ENCODE data around the gene MAOB. TPM values are rescaled to one million over a fixed set of nuclear protein-coding genes. Genes with fewer than 3 reads are reported as not detected.
A peak's percentile ranks its signal among the peaks of the same experiment; 100 is the strongest.

MAOB gene
- total and polyA plus RNA-seq, 5 donors from 2014 or later: 0.13 TPM; not detected in 4

GRCh38 chrX:43747476-43747875 is 134.8 kb downstream of the MAOB start:
- ATAC-seq (ENCODE audit: low read depth in 2 of 2) (no peak), DNase-seq (no peak)
- no peaks in the 10 kb centered on the region for H3K36me3 Mint-ChIP-seq
- no peak overlapping the region for H3K27ac Mint-ChIP-seq
- Histone ChIP-seq H3K27me3 (ENCODE audit: control insufficient read depth, insufficient read depth, low read length) (no peaks in the 10 kb centered on the region), H3K9me3 (ENCODE audit: control insufficient read depth in 2 of 2, low read length in 2 of 2) (no peaks in the 10 kb centered on the region), H3K4me3 (ENCODE audit: low read depth, low read length) (no peak overlapping the region), H3K36me3 (ENCODE audit: control insufficient read depth, insufficient read depth, low read length) (no peaks in the 10 kb centered on the region), H3K27ac (ENCODE audit: insufficient read depth, low read length, poor library complexity, severe bottlenecking) (no peak overlapping the region), H3K4me1 (ENCODE audit: control insufficient read depth, insufficient read depth, low read length, poor library complexity, severe bottlenecking) (no peaks in the 10 kb centered on the region)
- peaks cover 4% of the 10 kb centered on the region for H3K27me3 Mint-ChIP-seq
- no peaks in the 10 kb centered on the region for H3K9me3 Mint-ChIP-seq
- peaks cover 0 to 9% (median 0%) of the 10 kb centered on the region in 4 donors for H3K4me1 Mint-ChIP-seq
- no peak overlapping the region for H3K4me3 Mint-ChIP-seq

DNA sequence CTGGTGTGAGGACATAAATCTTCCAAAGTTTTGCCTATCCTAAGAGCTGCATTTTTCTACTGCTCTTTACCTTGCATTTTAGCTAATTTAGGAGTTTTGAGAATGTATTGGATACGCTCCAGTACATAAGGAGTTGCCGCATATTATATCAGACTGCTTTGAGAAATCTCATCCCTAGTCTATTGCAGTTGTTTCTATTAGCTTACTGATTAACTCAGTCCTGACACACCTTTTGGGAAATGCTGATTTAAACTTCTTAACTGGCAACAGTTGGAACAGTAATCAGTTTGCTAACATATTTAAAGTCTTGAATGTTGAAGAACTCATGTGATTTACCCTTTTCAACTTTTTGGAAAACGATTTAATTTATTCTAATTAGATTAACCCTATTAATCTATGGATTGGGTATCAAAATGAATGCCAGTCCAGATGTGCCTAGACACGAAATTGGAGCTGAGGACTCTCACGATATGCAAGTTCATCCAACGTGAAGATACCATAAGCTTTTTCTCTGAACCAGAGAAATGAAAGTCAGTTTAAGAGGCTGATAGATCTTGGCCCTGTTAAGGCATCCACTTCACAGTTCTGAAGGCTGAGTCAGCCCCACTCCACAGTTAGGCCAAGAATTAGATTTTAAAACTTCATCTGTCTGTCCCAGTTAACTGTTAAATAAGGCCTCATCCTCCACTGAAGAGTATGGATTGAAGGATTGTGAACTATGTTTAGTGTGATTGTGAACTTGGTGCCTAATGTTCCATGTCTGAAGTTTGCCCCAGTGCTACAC is 136.1 kb downstream of the MAOB start:
- DNase-seq (no peak), ATAC-seq (ENCODE audit: low read depth in 2 of 2) (no peak)
- Mint-ChIP-seq H3K4me3 (no peak overlapping the region), H3K27ac (no peak overlapping the region), H3K27me3 (peaks cover 4% of the 10 kb centered on the region), H3K36me3 (no peaks in the 10 kb centered on the region), H3K4me1 (peaks cover 0 to 9% (median 0%) of the 10 kb centered on the region in 4 donors), H3K9me3 (no peaks in the 10 kb centered on the region)
- Histone ChIP-seq H3K9me3 (ENCODE audit: control insufficient read depth in 2 of 2, low read length in 2 of 2) (no peaks in the 10 kb centered on the region), H3K4me1 (ENCODE audit: control insufficient read depth, insufficient read depth, low read length, poor library complexity, severe bottlenecking) (no peaks in the 10 kb centered on the region), H3K27me3 (ENCODE audit: control insufficient read depth, insufficient read depth, low read length) (no peaks in the 10 kb centered on the region), H3K4me3 (ENCODE audit: low read depth, low read length) (no peak overlapping the region), H3K27ac (ENCODE audit: insufficient read depth, low read length, poor library complexity, severe bottlenecking) (no peak overlapping the region), H3K36me3 (ENCODE audit: control insufficient read depth, insufficient read depth, low read length) (no peaks in the 10 kb centered on the region)

GRCh38 chrX:43744284-43744683 is 138.0 kb downstream of the MAOB start:
- Histone ChIP-seq H3K36me3 (ENCODE audit: control insufficient read depth, insufficient read depth, low read length) (no peaks in the 10 kb centered on the region), H3K27ac (ENCODE audit: insufficient read depth, low read length, poor library complexity, severe bottlenecking) (no peak overlapping the region), H3K4me1 (ENCODE audit: control insufficient read depth, insufficient read depth, low read length, poor library complexity, severe bottlenecking) (no peaks in the 10 kb centered on the region), H3K4me3 (ENCODE audit: low read depth, low read length) (no peak overlapping the region), H3K27me3 (ENCODE audit: control insufficient read depth, insufficient read depth, low read length) (no peaks in the 10 kb centered on the region), H3K9me3 (ENCODE audit: control insufficient read depth in 2 of 2, low read length in 2 of 2) (no peaks in the 10 kb centered on the region)
- peaks cover 7% of the 10 kb centered on the region for H3K27me3 Mint-ChIP-seq
- H3K4me1 Mint-ChIP-seq: no peaks in the 10 kb centered on the region
- H3K27ac Mint-ChIP-seq: no peak overlapping the region
- no peaks in the 10 kb centered on the region for H3K36me3 Mint-ChIP-seq
- no peaks in the 10 kb centered on the region for H3K9me3 Mint-ChIP-seq
- DNase-seq (no peak), ATAC-seq (ENCODE audit: low read depth in 2 of 2) (no peak)
- H3K4me3 Mint-ChIP-seq: no peak overlapping the region

DNA sequence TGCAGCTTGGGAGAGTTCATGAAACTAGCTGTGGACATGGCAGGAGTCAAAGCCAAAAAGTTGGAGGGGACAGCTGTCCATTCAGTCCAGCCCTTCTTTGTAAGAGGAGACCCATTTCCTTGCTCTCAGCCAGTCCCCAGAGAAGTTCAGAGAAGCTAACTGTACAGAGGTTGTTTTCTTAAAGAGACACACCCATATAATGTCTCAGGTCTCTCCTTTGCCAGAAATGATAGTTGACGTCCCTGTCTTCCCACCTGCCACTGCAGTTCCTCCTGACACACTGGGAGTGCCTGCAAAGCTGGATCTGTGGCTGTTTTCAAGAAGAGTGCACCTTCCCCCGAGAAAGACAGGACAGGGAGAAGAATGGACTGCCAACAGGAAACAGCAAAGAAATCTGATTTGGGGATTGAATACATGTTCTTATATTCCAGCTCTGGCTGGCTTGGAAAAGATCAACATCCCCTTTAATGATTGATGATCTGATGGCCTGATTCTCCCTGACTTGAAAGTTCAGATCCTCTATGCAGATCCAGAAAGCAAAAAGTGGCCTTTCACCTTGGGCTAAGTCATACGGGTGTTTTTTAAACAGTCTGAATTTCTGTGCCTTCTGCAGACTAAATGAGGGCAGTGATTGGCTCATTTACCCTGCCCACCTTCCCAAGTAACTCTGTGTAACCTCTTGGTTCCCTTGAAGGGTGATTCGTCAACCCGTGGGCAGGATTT is 139.0 kb downstream of the MAOB start:
- Histone ChIP-seq H3K27ac (ENCODE audit: insufficient read depth, low read length, poor library complexity, severe bottlenecking) (no peak overlapping the region), H3K27me3 (ENCODE audit: control insufficient read depth, insufficient read depth, low read length) (no peaks in the 10 kb centered on the region), H3K9me3 (ENCODE audit: control insufficient read depth in 2 of 2, low read length in 2 of 2) (no peaks in the 10 kb centered on the region), H3K36me3 (ENCODE audit: control insufficient read depth, insufficient read depth, low read length) (no peaks in the 10 kb centered on the region), H3K4me3 (ENCODE audit: low read depth, low read length) (no peak overlapping the region), H3K4me1 (ENCODE audit: control insufficient read depth, insufficient read depth, low read length, poor library complexity, severe bottlenecking) (no peaks in the 10 kb centered on the region)
- no peak for ATAC-seq (ENCODE audit: low read depth in 2 of 2)
- H3K4me1 Mint-ChIP-seq: no peaks in the 10 kb centered on the region
- H3K4me3 Mint-ChIP-seq: no peak overlapping the region
- no peak for DNase-seq
- H3K9me3 Mint-ChIP-seq: no peaks in the 10 kb centered on the region
- peak overlapping the region in 1 of 3 donors; percentile 27 for H3K27ac Mint-ChIP-seq
- H3K27me3 Mint-ChIP-seq: peaks cover 7% of the 10 kb centered on the region
- H3K36me3 Mint-ChIP-seq: no peaks in the 10 kb centered on the region

GRCh38 chrX:43741843-43742573 is 140.2 kb downstream of the MAOB start:
- Mint-ChIP-seq H3K36me3 (no peaks in the 10 kb centered on the region), H3K9me3 (no peaks in the 10 kb centered on the region), H3K27me3 (peaks cover 7% of the 10 kb centered on the region), H3K4me3 (no peak overlapping the region), H3K27ac (no peak overlapping the region), H3K4me1 (no peaks in the 10 kb centered on the region)
- Histone ChIP-seq H3K4me1 (ENCODE audit: control insufficient read depth, insufficient read depth, low read length, poor library complexity, severe bottlenecking) (no peaks in the 10 kb centered on the region), H3K36me3 (ENCODE audit: control insufficient read depth, insufficient read depth, low read length) (no peaks in the 10 kb centered on the region), H3K4me3 (ENCODE audit: low read depth, low read length) (no peak overlapping the region), H3K27ac (ENCODE audit: insufficient read depth, low read length, poor library complexity, severe bottlenecking) (no peak overlapping the region), H3K27me3 (ENCODE audit: control insufficient read depth, insufficient read depth, low read length) (no peaks in the 10 kb centered on the region), H3K9me3 (ENCODE audit: control insufficient read depth in 2 of 2, low read length in 2 of 2) (no peaks in the 10 kb centered on the region)
- ATAC-seq (ENCODE audit: low read depth in 2 of 2) (no peak), DNase-seq (no peak)

GRCh38 chrX:43735957-43736356 is 146.3 kb downstream of the MAOB start:
- no peak overlapping the region for H3K4me3 Mint-ChIP-seq
- no peaks in the 10 kb centered on the region for H3K9me3 Mint-ChIP-seq
- H3K27me3 Mint-ChIP-seq: peaks cover 7% of the 10 kb centered on the region
- no peaks in the 10 kb centered on the region for H3K36me3 Mint-ChIP-seq
- no peak overlapping the region for H3K4me3 ChIP-seq (ENCODE audit: low read depth, low read length)
- no peak overlapping the region for H3K27ac Mint-ChIP-seq
- no peak overlapping the region for H3K27ac ChIP-seq (ENCODE audit: insufficient read depth, low read length, poor library complexity, severe bottlenecking)
- H3K4me1 Mint-ChIP-seq: no peaks in the 10 kb centered on the region
- H3K9me3 ChIP-seq (ENCODE audit: control insufficient read depth in 2 of 2, low read length in 2 of 2): no peaks in the 10 kb centered on the region
- no peak for ATAC-seq (ENCODE audit: low read depth in 2 of 2)
- no peak for DNase-seq
- peaks cover 2% of the 10 kb centered on the region for H3K27me3 ChIP-seq (ENCODE audit: control insufficient read depth, insufficient read depth, low read length)
- no peaks in the 10 kb centered on the region for H3K4me1 ChIP-seq (ENCODE audit: control insufficient read depth, insufficient read depth, low read length, poor library complexity, severe bottlenecking)
- H3K36me3 ChIP-seq (ENCODE audit: control insufficient read depth, insufficient read depth, low read length): no peaks in the 10 kb centered on the region

DNA sequence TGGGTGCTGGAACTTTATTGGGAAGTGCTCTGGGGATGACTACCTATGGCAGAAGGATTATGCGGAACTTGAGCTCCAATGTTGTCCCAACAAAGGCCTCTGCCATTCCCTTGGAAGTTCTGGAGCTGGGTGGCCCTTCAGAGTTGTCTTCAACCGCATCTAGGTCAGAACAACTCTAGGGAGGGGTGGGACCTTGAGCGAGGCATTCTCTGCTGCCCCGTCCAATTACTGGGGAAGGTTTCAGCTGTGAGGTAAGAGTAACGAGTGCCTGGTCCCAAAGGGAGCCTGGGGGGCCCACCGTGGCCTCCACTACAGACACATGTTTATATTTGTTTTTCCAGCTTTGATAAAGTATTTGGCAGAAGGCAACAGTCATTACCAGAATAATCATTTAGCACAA is 146.7 kb downstream of the MAOB start:
- H3K27ac ChIP-seq (ENCODE audit: insufficient read depth, low read length, poor library complexity, severe bottlenecking): no peak overlapping the region

More for the DNA sequence above, 146.7 kb downstream of the MAOB start:
- no peaks in the 10 kb centered on the region for H3K4me1 ChIP-seq (ENCODE audit: control insufficient read depth, insufficient read depth, low read length, poor library complexity, severe bottlenecking)
- H3K36me3 Mint-ChIP-seq: no peaks in the 10 kb centered on the region
- peaks cover 2% of the 10 kb centered on the region for H3K27me3 ChIP-seq (ENCODE audit: control insufficient read depth, insufficient read depth, low read length)
- no peak overlapping the region for H3K27ac Mint-ChIP-seq
- no peak overlapping the region for H3K4me3 ChIP-seq (ENCODE audit: low read depth, low read length)
- H3K36me3 ChIP-seq (ENCODE audit: control insufficient read depth, insufficient read depth, low read length): no peaks in the 10 kb centered on the region
- no peak for ATAC-seq (ENCODE audit: low read depth in 2 of 2)
- no peak overlapping the region for H3K4me3 Mint-ChIP-seq
- DNase-seq: no peak
- peaks cover 3% of the 10 kb centered on the region for H3K27me3 Mint-ChIP-seq
- no peaks in the 10 kb centered on the region for H3K4me1 Mint-ChIP-seq
- H3K9me3 ChIP-seq (ENCODE audit: control insufficient read depth in 2 of 2, low read length in 2 of 2): no peaks in the 10 kb centered on the region
- H3K9me3 Mint-ChIP-seq: no peaks in the 10 kb centered on the region
